Measurements from ENCODE around the gene STK38.

Gene STK38

GRCh38 chr6:36463676-36464075 is 83.6 kb downstream of the STK38 start:
- Histone ChIP-seq H3K4me2 (ENCODE audit: low read depth, low read length, poor library complexity, severe bottlenecking) (no peak overlapping the region), H3K79me2 (ENCODE audit: insufficient read depth, low read length) (peaks cover 86% of the 10 kb centered on the region), H4K20me1 (ENCODE audit: insufficient read depth, low read length, poor library complexity, severe bottlenecking) (peaks cover 33% of the 10 kb centered on the region)

GRCh38 chr6:36461646-36462045 is 85.6 kb downstream of the STK38 start:
- peaks cover 37% of the 10 kb centered on the region for H4K20me1 ChIP-seq (ENCODE audit: insufficient read depth, low read length, poor library complexity, severe bottlenecking)
- H3K27me3 ChIP-seq (ENCODE audit: insufficient read depth, low read length, poor library complexity, severe bottlenecking) = no peaks in the 10 kb centered on the region

More at GRCh38 chr6:36463676-36464075, 83.6 kb downstream of the STK38 start:
- Histone ChIP-seq H3F3A (ENCODE audit: low read depth) (no peaks in the 10 kb centered on the region), H3K4me1 (ENCODE audit: insufficient read depth, low read length, poor library complexity, severe bottlenecking) (no peaks in the 10 kb centered on the region), H3K27me3 (ENCODE audit: insufficient read depth, low read length, poor library complexity, severe bottlenecking) (no peaks in the 10 kb centered on the region), H3K36me3 (ENCODE audit: insufficient read depth, low read length) (no peaks in the 10 kb centered on the region), H3K4me3 (ENCODE audit: low read length, poor library complexity, severe bottlenecking) (no peak overlapping the region), H3K9ac (ENCODE audit: low read depth, low read length, poor library complexity, severe bottlenecking) (no peak overlapping the region), H3K9me2 (replicated peaks; ENCODE audit: low read depth, low read length) (no peaks in the 10 kb centered on the region), H2AFZ (ENCODE audit: low read length) (no peak overlapping the region), H3K9me3 (ENCODE audit: insufficient read depth, low read depth, low read length) (no peaks in the 10 kb centered on the region)
- TF ChIP-seq CTCF (conservative IDR thresholded peaks at IDR 0.05; ENCODE audit: low read length) = no peak
- no peak for TF ChIP-seq EZH2phosphoT487 (IDR thresholded peaks at IDR 0.05; ENCODE audit: borderline replicate concordance)

GRCh38 chr6:36460916-36461315 is 86.4 kb downstream of the STK38 start:
- TF ChIP-seq EZH2phosphoT487 (IDR thresholded peaks at IDR 0.05; ENCODE audit: borderline replicate concordance) (no peak), CTCF (conservative IDR thresholded peaks at IDR 0.05; ENCODE audit: low read length) (no peak)
- Histone ChIP-seq H3K9ac (ENCODE audit: low read depth, low read length, poor library complexity, severe bottlenecking) (no peak overlapping the region), H3K9me3 (ENCODE audit: insufficient read depth, low read depth, low read length) (no peaks in the 10 kb centered on the region), H3K79me2 (ENCODE audit: insufficient read depth, low read length) (peaks cover 90% of the 10 kb centered on the region), H3K36me3 (ENCODE audit: insufficient read depth, low read length) (no peaks in the 10 kb centered on the region), H3K27me3 (ENCODE audit: insufficient read depth, low read length, poor library complexity, severe bottlenecking) (no peaks in the 10 kb centered on the region), H3K4me1 (ENCODE audit: insufficient read depth, low read length, poor library complexity, severe bottlenecking) (no peaks in the 10 kb centered on the region), H3K9me2 (replicated peaks; ENCODE audit: low read depth, low read length) (no peaks in the 10 kb centered on the region), H4K20me1 (ENCODE audit: insufficient read depth, low read length, poor library complexity, severe bottlenecking) (peaks cover 39% of the 10 kb centered on the region), H3K4me2 (ENCODE audit: low read depth, low read length, poor library complexity, severe bottlenecking) (no peak overlapping the region), H2AFZ (ENCODE audit: low read length) (no peak overlapping the region), H3F3A (ENCODE audit: low read depth) (no peaks in the 10 kb centered on the region), H3K4me3 (ENCODE audit: low read length, poor library complexity, severe bottlenecking) (no peak overlapping the region)

More at GRCh38 chr6:36461646-36462045, 85.6 kb downstream of the STK38 start:
- no peak overlapping the region for H3K4me2 ChIP-seq (ENCODE audit: low read depth, low read length, poor library complexity, severe bottlenecking)
- H3F3A ChIP-seq (ENCODE audit: low read depth) = no peaks in the 10 kb centered on the region
- H3K9ac ChIP-seq (ENCODE audit: low read depth, low read length, poor library complexity, severe bottlenecking) = no peak overlapping the region
- no peaks in the 10 kb centered on the region for H3K4me1 ChIP-seq (ENCODE audit: insufficient read depth, low read length, poor library complexity, severe bottlenecking)
- no peaks in the 10 kb centered on the region for H3K9me3 ChIP-seq (ENCODE audit: insufficient read depth, low read depth, low read length)
- H3K4me3 ChIP-seq (ENCODE audit: low read length, poor library complexity, severe bottlenecking) = no peak overlapping the region
- H3K79me2 ChIP-seq (ENCODE audit: insufficient read depth, low read length) = peaks cover 90% of the 10 kb centered on the region
- TF ChIP-seq CTCF (conservative IDR thresholded peaks at IDR 0.05; ENCODE audit: low read length) (no peak), EZH2phosphoT487 (IDR thresholded peaks at IDR 0.05; ENCODE audit: borderline replicate concordance) (no peak)
- H2AFZ ChIP-seq (ENCODE audit: low read length) = no peak overlapping the region
- H3K9me2 ChIP-seq (replicated peaks; ENCODE audit: low read depth, low read length) = no peaks in the 10 kb centered on the region
- H3K36me3 ChIP-seq (ENCODE audit: insufficient read depth, low read length) = no peaks in the 10 kb centered on the region

Data from Loucy (cell line).